GM21786 (cell line): ENCODE measurements around the gene FXR1.
"Not testable (repeated sequence)": the region's sequence is repeated elsewhere in the genome, so short reads cannot be mapped to it uniquely, and the experiment has no call there.

Source experiments
- ATAC-seq: cut with Tn5 transposase; IDR thresholded peaks from one replicate; pipeline ENCODE4 v1.9.1; 2021; ENCODE audit not compliant: unreplicated experiment

FXR1 gene

DNA sequence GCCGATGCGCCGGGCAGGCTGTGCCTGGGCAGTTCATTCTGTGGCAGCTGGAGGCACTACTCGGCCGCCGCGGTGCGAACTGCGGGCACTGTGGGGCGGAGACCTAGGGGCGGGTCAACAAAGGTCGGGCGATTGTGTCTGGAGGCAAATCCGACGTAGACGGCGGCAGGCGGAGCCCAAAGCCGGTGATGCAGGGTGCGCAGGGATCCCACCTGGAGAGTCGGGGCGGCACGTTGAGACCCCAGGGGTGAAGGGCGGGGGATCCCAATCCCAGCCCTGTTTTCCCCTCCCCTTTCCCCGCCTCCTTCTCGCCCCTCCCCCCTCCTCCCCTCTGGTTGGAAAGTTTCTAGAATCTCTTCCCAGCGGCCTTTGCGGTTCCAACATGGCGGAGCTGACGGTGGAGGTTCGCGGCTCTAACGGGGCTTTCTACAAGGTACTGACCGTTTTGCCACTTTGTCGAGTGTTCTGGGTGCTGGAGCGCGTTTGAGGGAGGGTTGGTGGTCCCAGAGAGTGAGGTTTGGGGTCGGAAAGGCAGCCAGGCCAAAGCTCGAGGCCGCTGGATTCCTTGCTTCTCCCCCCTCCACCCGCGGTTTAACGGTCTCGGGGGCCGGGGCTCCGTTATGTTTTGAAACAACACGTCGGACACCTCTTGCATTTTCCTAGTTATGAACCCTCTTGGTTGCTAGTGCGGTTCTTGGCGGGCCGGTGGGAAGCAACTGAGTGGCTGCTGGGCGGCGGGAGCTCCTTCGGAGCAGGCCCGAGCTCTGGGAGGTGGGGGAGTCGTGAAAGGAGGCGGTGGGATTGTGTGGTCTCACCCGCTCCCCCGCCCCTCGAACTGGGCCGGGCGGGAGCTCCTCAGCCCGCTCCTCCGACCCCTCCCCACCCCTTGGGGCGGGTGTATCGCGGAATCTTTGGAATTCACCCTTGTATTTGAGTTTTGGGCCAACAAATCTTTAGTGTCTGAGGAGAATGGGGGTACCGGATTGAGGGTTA is at the start of gene FXR1:
Gene FXR1, plus strand, starts transcription at position 367 of the 993 bp plus-strand sequence. Its CDS starts 16 bp downstream, at position 383.
- ATAC-seq: peak; percentile 99

DNA sequence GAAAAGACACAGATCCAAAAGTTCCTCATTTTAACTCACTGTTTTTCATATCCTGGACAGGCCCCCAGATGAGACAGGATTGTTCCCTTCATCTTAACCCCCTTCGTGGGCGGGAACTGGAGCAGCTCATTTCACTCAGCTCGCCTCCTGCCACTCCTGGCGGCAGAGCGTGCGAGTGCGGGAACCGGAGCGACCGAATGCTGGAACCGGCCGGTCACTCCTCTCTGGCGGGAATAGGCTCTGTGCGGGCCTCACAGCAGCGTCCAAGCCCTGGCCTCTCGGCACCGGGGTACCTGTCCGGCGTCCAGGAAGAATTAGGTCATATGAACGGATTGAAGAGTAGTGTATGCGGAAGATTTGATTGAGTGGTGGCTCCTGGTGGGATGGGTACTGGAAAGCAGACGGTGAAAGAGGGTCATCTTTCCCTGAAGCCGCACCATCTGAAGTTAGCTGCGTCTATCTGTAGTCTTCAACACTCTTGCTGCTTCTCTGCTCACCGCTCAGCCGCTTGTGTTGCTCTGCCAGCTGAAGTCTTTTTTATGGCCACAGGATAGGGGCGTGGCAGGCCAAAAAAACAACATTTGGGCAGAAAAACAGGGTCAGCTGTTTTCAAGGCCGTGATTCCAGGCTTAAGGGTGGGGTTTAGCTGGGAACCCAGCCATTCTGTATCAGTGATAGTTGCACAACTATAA is 42.3 kb upstream of the FXR1 start:
- ATAC-seq: no peak

GRCh38 chr3:180871901-180872300 is 40.6 kb upstream of the FXR1 start:
- ATAC-seq: no peak

DNA sequence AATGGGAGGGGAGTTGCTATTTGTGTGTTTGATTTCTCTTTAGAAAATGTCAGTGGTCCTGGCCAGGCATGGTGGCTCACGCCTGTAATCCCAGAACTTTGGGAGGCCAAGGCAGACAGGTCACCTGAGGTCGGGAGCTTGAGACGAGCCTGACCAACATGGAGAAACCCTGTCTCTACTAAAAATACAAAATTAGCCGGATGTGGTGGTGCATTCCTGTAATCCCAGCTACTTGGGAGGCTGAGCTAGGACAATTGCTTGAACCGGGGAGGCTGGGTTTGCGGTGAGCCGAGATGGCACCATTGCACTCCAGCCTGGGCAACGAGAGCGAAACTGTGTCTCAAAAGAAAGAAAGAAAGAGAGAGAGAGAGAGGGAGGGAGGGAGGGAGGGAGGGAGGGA is 40.0 kb upstream of the FXR1 start:
- not testable (repeated sequence) for ATAC-seq

GRCh38 chr3:180875124-180875698 is 37.3 kb upstream of the FXR1 start:
- no peak for ATAC-seq

DNA sequence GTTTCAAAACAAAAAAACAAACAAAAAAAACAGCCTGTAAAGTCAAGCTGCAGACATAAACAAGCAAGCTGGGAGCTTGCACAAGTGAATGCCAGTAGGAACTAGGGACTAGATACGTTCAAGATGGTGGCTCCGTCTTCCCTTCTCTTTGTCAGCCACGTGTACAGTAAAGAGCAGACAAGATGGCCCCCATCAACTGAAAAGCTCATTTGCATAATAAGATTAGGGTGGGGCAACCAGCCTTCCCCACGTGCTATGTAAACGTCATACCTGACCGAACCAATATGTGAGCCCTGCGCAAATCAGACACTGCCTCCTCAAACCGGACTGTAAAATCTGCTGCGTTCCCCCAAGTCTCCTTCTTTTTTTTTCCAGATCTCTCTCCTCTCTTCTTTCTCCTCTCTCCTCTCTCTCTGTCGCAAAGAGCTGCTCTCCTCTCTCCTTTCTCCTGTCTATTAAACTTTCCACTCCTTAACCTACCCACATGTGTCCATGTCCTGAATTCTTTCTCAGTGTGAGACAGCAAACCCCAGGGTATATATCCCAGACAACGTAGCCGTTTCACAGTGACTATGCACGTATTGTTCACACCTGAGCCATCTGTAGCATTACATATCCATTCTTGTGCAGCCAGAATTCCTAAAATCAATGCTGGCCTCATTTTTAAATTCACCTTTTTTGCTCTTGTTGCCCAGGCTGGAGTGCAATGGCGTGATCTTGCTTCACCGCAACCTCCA is 31.2 kb upstream of the FXR1 start:
- ATAC-seq: no peak

GRCh38 chr3:180882115-180882514 is 30.4 kb upstream of the FXR1 start:
- no peak for ATAC-seq

DNA sequence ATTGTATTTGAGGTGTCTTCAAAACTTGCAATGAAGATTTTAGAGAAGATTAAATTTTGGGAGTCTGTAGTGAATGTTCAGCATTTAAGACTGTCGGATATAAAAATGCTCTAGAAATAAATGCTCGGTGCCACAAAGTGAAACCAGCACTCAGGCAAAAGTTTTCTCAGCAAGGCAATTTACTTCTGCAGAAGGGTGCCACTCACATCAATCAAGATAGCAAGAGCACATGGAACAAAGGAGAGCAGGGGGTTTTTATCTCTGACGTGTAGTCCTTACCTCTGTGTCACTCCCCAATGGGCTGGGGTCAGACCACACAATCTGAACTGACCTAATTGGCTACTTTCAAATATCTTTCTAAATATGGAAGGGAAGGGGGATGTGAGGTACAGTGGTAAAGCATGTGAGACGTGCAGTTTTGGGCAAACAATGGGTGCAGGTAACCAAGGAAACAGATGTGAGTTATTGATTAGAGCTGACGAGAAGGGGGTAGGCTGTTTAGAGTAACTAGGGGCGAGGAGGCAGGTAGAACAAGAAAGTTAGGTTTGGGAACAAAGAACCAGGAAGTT is 23.4 kb upstream of the FXR1 start:
- no peak for ATAC-seq

GRCh38 chr3:180898572-180898971 is 13.9 kb upstream of the FXR1 start:
- ATAC-seq: no peak

DNA sequence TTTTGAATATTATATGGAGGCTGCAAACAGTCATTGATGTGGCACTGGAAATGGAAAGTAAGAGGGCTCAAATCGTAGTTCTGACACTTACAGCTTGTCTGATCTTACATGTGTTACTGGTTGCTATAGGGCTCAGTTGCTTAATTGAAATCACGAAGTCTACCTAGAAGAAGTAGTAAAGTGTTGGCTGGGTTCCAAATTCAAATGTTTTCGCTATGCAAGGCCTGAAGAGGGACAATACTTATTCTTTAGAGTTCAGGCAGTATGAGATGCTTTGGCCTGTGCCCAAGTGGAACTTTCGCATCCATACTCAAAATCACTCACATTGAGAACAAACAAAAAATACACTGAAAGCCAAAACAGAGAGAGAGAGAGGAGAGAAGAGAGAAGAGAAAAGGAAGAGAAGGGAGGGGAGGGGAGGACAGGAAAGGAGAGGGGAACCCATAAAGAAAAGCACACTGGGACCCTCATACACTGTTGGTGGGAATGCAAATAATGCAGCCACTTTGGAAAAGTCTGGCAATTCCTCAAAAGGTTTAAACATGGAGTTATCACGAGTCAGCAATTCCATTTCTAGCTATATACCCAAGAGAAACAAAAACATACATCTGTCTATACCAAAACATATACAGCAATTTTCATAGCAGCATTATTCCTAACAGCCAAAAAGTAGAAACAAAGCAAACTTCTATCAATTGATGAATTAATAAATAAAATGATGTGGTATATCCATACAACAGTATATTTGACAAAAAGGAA is 2.9 kb upstream of the FXR1 start:
- ATAC-seq: no peak

- no peak for ATAC-seq
Measured at GRCh38 chr3:180910823-180911222, 1.6 kb upstream of the FXR1 start.

GRCh38 chr3:180911876-180912303 is 580 bp upstream of the FXR1 start:
- peak; percentile 3 for ATAC-seq

- no peak for ATAC-seq
Measured at GRCh38 chr3:180913581-180914404, 1.3 kb downstream of the FXR1 start.

DNA sequence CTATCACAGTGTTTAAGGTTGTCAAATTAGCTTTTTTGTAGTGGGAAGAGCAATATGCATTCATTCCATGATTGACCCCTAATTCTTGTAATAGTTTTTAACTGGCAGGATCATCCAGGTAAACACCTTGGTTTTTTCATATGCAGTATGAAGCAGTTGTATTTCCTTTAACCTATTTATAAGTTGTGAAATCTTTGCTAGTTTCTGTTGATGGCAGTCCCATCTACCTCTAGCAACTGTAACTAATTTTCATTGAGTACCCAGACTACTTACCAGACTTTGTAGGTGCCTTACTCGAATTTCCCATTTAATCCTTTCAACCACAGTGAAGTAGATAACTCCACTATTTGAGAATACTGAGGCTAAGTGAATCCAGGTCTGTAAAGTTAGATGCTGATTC is 6.1 kb downstream of the FXR1 start:
- peak; percentile 56 for ATAC-seq

GRCh38 chr3:180922242-180922641 is 9.8 kb downstream of the FXR1 start:
- ATAC-seq: no peak

DNA sequence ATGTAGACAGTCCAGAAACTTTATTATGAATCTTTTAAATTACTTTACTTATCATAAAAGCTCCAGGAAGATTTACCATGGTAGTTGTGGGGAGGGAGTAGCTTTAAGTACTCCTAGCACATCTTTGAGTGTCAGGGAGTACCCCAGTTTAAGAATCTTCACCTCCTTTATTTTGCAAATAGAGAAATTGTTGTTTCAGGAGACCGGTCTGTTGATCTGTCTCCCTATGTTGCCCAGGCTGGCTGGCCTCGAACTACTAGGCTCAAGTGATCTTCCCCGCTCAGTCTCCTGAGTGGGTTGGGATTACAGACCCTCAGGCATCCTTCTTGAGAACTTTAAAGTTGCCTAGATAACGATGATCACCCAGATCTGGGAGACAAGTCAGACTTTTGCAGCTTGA is 11.1 kb downstream of the FXR1 start:
- ATAC-seq: no peak

DNA sequence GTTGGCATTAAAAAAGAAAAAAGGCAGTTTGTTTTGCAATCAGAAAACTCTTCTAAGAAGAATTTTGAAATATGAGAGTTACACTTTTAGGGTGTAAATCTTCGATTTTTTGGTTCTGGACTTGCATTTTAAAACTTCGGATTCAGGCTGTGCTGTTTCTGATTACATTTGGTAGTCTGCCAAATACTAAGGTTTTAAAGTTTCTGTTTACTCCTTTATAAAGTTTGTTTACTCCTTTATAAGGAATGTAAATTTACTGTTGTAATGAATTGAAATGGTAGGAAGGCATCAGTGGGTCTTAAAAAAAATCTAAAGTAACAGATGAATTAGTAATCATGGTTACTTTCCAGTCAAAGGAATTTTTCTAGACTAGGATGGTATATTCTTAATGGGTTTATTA is 14.1 kb downstream of the FXR1 start:
- ATAC-seq: no peak

DNA sequence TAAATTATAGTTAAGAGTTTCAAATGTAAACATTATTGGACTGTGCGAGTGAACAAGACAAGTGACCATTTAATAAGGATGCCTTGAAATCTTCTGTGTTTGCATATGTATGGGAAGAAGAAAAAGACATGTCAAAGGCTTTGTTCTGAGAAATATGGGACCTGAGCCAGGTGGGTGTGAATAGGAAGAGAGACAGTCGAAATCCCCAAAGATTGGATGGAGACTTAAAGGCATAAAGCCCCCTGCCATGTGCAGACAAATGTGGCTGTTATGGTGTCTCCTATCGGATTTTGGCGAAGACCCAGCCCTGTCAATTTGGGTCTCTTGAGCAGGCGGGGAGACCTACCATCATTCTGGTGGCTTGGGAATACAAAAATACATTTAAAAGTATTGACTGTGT is 16.9 kb downstream of the FXR1 start:
- ATAC-seq: no peak

DNA sequence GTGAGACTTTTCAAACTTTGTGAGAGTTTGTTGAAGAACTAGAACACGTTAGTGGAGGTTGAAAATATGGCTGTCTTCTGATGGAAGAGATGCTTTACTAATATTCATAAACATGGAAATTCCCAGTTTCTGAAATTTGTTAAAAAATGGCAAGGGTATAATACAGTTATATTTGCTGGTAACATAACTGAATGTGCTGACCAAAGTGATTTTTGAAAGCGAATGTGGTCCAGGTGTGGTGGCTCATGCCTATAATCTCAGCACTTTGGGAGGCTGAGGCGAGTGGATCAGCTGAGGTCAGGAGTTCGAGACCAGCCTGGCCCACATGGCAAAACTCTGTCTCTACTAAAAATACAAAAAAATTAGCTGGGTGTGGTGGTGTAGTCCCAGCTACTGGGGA is 18.1 kb downstream of the FXR1 start:
- no peak for ATAC-seq
